ENCODE data around the gene PLSCR5.

PLSCR5 gene

DNA sequence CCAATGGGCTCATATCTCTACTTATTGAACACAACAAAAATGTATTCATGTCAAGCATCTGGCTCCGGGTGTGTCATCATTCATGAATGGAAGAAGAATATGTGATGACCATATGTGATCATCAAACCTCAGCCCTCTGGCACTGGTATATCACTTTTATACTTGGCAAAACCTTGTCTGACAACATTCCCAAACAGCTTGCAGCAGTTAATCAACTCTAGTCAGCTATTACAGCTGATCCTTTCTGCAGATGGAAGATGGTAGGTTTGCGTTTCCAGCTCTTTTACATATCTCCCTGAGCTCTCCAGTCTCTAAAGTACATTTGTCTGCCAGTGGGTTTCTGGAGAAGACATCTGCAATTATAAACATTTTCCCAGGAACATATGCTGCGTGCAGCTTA is 6.6 kb downstream of the PLSCR5 start:
- no peaks in the 10 kb centered on the region for H3K4me1 ChIP-seq
- TF ChIP-seq CTCF (IDR thresholded peaks at IDR 0.05; ENCODE audit: low read depth, low read length) = no peak
- H3K4me3 ChIP-seq (ENCODE audit: low read depth, low read length) = no peak overlapping the region
- H3K9me3 ChIP-seq = no peaks in the 10 kb centered on the region
- no peak for DNase-seq
- no peaks in the 10 kb centered on the region for H3K27me3 ChIP-seq
- H3K36me3 ChIP-seq = no peaks in the 10 kb centered on the region

DNA sequence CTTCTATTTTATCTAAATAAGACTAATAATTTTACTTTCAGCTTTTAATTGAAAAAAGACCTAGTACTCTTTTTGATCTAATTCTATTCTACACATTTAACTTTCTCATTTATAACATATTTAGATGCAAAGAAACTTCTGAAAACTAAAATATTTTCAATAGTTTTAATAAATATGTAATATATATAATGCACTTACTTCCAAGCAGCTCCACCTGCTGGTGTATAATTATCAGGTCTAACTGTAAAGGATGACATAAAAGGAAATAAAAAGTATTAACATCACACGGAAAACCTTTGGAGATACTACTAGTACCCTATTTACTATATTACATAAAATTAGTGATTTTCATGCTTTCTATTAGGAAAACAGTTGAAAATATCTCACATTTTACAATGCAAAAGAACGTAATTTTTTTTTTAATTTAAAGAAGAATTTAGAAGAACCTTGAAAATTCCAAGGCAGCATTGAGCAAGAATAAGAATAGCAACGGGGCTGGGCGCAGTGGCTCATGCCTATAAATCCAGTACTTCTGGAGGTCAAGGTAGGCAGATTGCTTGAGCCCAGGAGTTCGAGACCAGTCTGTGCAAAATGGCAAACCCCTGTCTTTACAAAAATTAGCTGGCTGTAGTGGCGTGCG is 10.2 kb downstream of the PLSCR5 start:
- DNase-seq = no peak
- no peaks in the 10 kb centered on the region for H3K9me3 ChIP-seq
- TF ChIP-seq CTCF (IDR thresholded peaks at IDR 0.05; ENCODE audit: low read depth, low read length) = peak; percentile 33; the same call in 1 of the 2 replicates

GRCh38 chr3:146593776-146594175 is 11.4 kb downstream of the PLSCR5 start:
- Histone ChIP-seq H3K4me1 (no peaks in the 10 kb centered on the region), H3K4me3 (ENCODE audit: low read depth, low read length) (no peak overlapping the region), H3K27me3 (no peaks in the 10 kb centered on the region), H3K9me3 (no peaks in the 10 kb centered on the region), H3K36me3 (no peaks in the 10 kb centered on the region)
- no peak for DNase-seq
- TF ChIP-seq CTCF (IDR thresholded peaks at IDR 0.05; ENCODE audit: low read depth, low read length) = no peak

More for the DNA sequence above, 10.2 kb downstream of the PLSCR5 start:
- no peaks in the 10 kb centered on the region for H3K4me1 ChIP-seq
- no peaks in the 10 kb centered on the region for H3K36me3 ChIP-seq
- H3K4me3 ChIP-seq (ENCODE audit: low read depth, low read length) = no peak overlapping the region
- H3K27me3 ChIP-seq = no peaks in the 10 kb centered on the region

DNA sequence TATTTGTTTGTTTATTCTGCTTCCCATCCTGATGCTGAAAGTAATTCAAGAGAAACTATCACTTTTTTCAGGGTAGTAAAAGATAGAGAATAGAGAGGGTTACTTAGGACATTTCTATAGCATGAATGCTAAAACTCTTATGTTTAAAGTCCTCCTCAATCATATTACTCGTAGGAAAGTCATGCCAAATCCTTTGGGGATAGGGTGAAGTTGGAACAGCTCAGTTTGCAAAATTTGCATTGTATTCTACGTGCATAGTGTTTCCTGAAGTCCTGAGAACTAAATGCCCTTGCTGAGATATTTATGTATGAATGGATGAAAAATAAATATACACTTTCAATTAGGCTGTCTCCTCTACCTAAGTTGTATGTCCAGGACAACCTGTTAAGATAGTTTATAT is 14.6 kb downstream of the PLSCR5 start:
- Histone ChIP-seq H3K4me3 (ENCODE audit: low read depth, low read length) (no peak overlapping the region), H3K36me3 (no peaks in the 10 kb centered on the region), H3K27me3 (no peaks in the 10 kb centered on the region; the same call in 1 of the 2 replicates), H3K9me3 (no peaks in the 10 kb centered on the region), H3K4me1 (no peaks in the 10 kb centered on the region)
- no peak for TF ChIP-seq CTCF (IDR thresholded peaks at IDR 0.05; ENCODE audit: low read depth, low read length)
- DNase-seq = no peak

GRCh38 chr3:146589899-146590508 is 15.1 kb downstream of the PLSCR5 start:
- Histone ChIP-seq H3K4me3 (ENCODE audit: low read depth, low read length) (no peak overlapping the region), H3K9me3 (no peaks in the 10 kb centered on the region), H3K4me1 (no peaks in the 10 kb centered on the region), H3K36me3 (no peaks in the 10 kb centered on the region), H3K27me3 (no peaks in the 10 kb centered on the region; the same call in 1 of the 2 replicates)
- TF ChIP-seq CTCF (IDR thresholded peaks at IDR 0.05; ENCODE audit: low read depth, low read length) = peak; percentile 55
- DNase-seq = peak; percentile 31

- Histone ChIP-seq H3K27me3 (no peaks in the 10 kb centered on the region; the same call in 1 of the 2 replicates), H3K36me3 (no peaks in the 10 kb centered on the region), H3K4me1 (no peaks in the 10 kb centered on the region), H3K4me3 (ENCODE audit: low read depth, low read length) (no peak overlapping the region), H3K9me3 (no peaks in the 10 kb centered on the region)
- no peak for TF ChIP-seq CTCF (IDR thresholded peaks at IDR 0.05; ENCODE audit: low read depth, low read length)
- no peak for DNase-seq
Observed at GRCh38 chr3:146585156-146585555, 20.0 kb downstream of the PLSCR5 start.

Measured in BE2C (cell line).